ENCODE measurements around the gene PRR35.

PRR35 gene

GRCh38 chr16:560204-560700, at the start of gene PRR35:
TSS of gene PRR35 (plus strand) at chr16:560394. CDS start at chr16:563295, 2,901 bp downstream.
- DNase-seq: no peak

DNA sequence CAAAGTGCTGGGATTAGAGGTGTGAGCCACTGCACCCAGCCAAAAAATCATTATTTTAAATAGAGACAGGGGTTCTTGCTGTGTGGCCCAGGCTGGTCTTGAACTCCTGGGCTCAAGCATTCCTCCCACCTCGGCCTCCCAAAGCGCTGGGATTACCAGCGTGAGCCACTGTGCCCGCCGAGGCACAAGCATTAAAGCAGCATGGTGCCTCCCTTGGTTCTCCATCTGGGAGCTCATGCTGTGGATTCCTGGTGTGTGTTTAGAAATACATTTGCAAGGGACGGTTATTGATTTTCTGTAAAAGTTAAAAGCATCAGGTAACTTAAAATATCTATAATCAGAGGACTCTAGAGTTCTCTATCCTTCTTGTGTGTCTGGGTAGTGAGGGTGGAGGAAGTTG, 47.4 kb upstream of the PRR35 start:
- no peak for DNase-seq

DNA sequence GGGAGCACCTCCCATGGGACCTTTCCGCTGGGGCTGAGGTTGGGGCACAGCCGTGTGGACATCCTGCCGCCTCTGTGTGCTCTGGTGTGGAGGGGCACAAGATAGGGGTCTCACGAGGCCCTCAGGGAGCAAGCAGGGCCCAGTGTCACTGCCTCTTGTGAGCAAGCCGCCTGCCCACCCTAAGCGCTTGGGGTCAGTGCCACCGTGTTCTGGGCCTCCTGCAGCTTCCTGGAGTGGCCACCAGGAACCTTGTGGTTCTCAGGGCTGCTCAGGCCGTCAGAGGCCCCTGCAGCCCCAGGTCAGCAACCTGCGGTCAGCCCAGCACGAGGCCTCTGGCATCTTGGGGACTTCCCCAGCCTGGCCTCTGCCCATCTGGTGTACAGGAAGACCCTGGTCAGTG, 46.2 kb upstream of the PRR35 start:
- no peak for DNase-seq

DNA sequence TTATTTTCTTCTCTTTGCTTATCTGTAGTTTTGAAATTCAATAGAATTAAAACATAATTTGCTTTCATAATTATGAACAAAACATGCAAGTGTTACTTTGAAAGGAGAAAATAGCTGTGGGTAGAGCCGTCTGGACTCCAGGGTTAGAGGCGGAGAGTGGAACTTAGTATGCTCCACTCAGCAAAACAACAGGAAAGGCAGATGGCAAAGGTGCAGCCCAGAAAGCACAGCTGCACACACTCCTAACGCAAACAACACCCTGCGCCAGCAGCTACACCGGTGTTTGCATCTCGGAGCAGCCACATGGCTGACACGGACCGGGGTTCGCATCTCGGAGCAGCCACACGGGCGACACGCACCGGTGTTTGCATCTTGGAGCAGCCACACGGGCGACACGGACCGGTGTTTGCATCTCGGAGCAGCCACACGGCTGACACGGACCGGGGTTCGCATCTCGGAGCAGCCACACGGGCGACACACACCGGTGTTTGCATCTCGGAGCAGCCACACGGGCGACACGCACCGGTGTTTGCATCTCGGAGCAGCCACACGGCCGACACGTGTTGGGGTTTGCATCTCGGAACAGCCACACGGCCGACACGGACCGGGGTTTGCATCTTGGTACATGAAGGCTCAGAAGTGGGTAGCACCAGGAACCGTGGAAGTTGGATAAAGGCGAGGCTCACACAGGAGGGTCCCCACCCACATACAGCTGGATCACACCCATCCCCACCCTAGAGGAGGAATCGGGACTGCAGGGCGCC, 44.8 kb upstream of the PRR35 start:
- DNase-seq: no peak

- no peak for DNase-seq
Observed at GRCh38 chr16:515939-516226, 44.3 kb upstream of the PRR35 start.

DNA sequence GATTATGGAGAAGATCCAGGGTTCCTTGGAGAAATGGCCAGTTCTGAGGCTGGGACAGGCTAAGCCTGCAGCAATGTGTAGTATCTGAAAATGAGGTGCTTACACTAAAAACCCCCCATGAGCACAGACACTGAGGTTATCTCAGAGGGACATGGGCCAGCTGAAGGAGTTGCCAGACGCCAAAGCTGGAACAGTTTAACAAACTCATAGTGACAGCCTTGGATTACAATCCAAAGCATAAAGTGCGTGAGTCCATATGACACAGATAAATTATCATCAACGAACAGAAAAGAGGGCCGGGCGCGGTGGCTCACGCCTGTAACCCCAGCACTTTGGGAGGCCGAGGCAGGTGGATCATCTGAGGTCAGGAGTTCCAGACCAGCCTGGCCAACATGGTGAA, 43.9 kb upstream of the PRR35 start:
- no peak for DNase-seq

GRCh38 chr16:518858-519257, 41.3 kb upstream of the PRR35 start:
- no peak for DNase-seq

DNA sequence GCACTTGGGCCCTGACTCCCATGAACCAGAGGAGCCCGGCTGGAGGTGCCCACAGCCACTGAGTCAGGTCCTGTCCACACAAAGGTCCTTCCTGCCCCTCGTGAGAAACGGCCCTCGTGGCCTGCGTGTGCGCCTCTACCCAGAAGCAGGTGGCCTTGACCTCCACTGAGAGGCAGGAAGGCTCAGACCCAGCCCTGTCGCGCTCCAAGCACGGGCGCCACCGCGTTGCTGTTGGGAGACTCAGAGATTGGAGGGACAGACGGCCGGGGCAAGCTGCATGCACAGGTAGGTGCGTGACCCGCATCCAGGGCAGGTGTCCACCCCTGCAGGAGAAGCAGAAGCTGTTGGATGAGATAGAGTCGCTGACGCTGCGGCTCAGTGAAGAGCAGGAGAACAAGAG, 40.8 kb upstream of the PRR35 start:
- no peak for DNase-seq

GRCh38 chr16:519841-520687, 40.1 kb upstream of the PRR35 start:
- no peak for DNase-seq

DNA sequence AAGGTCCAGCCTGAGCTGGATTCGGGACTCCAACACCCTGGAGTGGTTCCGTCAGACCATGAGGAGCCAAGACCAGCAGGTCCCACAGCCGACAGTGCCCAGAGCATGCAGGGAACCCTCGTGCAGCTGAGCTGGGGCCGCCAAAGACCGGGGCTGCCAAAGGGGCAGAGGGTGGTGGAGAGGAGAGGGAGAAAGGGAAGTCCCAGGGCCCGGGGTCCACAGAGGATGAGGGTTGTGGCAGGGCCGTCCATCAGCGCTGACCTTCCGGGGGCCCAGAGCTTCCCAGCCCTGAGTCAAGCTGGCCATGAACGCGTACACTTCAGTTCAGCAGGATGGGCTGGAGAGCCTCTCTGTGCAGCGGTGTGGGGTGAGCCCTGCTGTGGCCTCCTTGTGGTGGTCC, 39.3 kb upstream of the PRR35 start:
- no peak for DNase-seq

DNA sequence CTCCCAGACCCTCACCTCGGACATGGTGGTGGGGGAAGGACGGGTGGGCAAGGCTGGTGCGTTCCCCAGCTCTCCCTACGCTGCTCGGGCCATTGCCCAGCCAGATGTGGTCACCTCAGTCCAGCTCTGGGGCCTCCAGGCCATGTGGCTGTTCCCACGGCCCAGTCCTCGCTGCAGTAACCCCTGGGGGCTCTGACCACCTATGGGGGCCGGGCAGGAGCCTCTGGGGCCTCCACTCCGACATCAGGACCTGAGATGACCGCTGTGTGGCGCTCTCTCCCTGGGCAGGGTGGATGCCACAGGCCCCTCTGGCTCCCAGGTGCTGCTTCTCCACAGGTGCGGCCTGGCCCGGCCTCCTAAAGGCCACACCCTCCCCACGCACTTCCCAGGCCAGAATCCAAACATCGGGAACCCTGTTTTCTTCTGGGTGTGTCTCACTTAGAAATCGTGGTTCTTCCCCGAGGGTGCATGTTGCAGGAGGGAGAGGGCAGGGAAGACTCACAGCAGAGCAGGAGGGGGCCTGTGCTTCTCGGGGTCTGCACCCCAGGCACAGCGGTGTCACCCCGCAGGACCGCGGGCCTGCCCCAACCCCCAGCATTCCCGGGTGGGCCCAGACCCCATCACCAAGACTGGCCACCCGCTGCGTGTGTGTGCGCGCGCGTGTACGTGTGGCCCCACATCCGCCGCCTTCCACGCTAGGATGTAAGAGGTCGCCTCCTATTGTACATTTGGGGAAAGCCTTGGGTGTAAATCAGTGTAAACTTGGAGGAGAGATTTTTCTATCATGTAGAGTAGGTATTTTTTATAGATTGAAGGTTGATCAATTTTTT, 38.6 kb upstream of the PRR35 start:
- DNase-seq: no peak

GRCh38 chr16:522320-523096, 37.7 kb upstream of the PRR35 start:
- DNase-seq: no peak

GRCh38 chr16:523097-523741, 37.0 kb upstream of the PRR35 start:
- DNase-seq: no peak

- no peak for DNase-seq
Observed at GRCh38 chr16:524274-525040, 35.7 kb upstream of the PRR35 start.

DNA sequence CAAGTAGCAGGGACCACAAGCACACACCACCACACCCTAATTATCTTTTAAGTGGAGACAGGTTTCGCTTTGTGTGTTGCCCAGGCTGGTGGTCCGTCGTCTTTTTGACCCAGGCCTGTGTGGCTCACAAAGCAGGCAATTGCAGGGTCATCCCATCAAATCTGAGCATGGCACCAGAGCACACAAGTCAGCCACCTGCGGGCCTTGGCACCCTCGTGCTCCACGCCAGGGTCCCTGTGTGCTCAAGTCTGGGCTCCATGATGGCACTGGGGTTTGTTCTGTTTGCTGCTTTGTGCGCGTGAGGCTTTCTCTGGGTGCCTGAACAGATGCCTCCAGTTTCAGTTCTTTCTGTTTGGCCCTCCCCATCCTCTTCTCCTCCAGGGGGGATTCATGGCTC, 35.1 kb upstream of the PRR35 start:
- no peak for DNase-seq

GRCh38 chr16:525520-526180, 34.5 kb upstream of the PRR35 start:
- peak; percentile 42 for DNase-seq

DNA sequence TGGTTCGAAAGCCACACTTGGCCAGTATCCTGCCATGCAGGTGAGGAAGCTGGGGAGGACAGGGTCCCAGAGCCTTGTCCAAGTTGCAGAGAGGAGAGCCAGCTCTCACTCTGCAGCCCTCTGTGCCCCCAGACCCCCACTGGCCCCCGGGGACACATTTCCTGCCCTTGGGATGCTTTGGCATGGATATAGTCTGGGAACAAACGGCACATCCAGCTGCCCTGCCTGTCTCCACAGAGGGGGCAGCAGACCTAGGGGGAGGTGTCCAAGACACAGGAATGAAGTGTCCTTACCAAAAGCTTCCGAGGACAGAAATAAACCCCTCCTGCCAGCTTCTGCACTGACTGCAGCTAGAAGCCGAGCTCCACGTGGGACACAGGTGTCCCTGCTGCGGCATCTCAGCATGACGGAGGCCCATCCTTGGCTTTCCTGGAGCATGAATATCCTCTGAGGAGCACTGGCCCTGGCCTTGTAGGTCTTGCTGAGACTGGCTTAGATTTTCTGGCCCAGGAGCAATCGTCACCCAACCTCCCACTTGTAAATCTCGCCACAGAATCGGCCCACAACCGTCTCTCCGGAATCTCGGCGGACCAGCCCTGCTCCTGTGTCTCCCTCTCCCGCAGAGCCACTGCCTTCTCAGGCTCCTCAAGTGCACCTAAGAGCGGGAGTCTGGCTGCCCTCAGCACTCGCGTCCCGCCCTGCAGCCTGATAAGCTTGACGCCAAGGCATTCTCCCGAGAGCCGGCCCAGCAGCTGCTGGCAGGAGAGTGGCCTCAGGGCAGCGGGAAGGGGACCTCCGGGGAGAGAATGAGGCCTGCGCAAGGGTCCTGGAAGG, 33.8 kb upstream of the PRR35 start:
- DNase-seq: no peak

DNA sequence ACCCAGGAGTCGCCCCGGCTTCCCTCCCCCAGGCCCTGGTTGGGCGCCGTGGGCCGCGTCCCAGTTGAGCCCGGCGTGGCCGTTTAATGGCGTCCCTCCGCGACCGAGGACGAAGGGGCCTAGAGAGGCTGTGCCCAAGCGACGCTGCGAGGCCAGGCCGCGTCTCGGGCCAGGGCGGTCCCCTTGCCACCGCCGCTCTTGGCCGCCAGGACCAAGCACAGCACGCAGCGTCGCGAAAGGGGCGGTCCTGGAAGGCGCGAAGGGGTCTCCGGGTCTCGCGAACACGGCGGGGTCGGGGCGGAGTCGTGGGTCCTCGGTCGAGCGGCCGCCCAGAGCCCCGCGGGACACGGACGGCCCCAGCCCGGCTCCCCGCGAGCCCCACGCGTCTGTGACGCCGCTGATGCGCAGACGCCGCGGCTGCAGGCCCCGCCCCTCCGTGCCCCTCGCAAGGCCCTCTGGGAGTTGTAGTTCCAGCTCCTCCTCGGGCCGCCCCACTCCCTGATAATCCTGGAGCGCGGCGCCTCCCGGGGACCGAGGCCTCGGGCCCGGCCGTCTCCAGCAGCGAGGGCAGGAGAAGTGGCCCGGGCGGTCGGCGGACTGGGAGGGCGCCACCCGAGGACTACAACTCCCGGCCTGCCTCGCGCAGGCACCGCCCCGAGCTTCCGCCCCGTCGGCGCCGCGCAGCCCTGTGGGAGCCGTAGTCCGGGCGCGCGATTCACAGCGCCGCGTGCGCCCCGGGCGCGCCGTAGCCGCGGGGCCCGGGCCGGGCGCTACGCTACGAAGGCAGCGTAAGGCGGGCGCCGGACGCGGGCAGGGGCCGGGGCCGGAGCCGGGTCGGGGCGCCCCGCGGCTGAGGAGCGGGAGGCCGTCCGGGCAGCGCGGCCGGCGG, 32.9 kb upstream of the PRR35 start, which contains the start of gene CAPN15:
Gene CAPN15, plus strand, starts transcription at position 698 of the 889 bp plus-strand sequence. CDS start 19,127 bp downstream, outside the sequence.
- DNase-seq: peak; percentile 86

Measured in CD4-positive, alpha-beta T cell treated with Interleukin-21 for 1 hour (primary cell).